NT2/D1 (cell line): ENCODE data around the gene KIAA1217.

Experiments used
- SUZ12 ChIP-seq: IDR thresholded peaks from 2 replicates; pipeline ENCODE4 v1.6.1; 2011; ENCODE audit not compliant: insufficient read length, insufficient read depth; ENCODE audit errors: extremely low read depth
- YY1 ChIP-seq: IDR thresholded peaks from 2 replicates; pipeline ENCODE4 v1.6.1; 2011; ENCODE audit not compliant: insufficient read length, insufficient read depth

- TF ChIP-seq YY1 (no peak), SUZ12 (no peak)
Observed at GRCh38 chr10:24307696-24308485, 99.0 kb downstream of the KIAA1217 start.
